GM23248 (cell line): ENCODE data around the gene CDC45. TPM values are rescaled to one million over a fixed set of nuclear protein-coding genes. Genes with fewer than 3 reads are reported as not detected.
A peak's percentile ranks its signal among the peaks of the same experiment; 100 is the strongest.

Experiments
- DNase-seq: peaks from one replicate; pipeline ENCODE4 v3.0.0-alpha.2; 2015
- H2AFZ ChIP-seq: fragments of 200-600 bp; sonication (generic); 2 replicates; pipeline ENCODE4 v1.6.1; 2016; ENCODE audit warnings: antibody characterized with exemption
- H3F3A ChIP-seq: fragments of 200-600 bp; sonication (generic); 2 replicates; pipeline ENCODE4 v1.6.1; 2016; ENCODE audit warnings: mild to moderate bottlenecking, antibody characterized with exemption, mixed run types; ENCODE audit not compliant: insufficient read depth
- H3K27ac ChIP-seq: fragments of 200-600 bp; sonication (generic); 2 replicates; pipeline ENCODE4 v1.5.1; 2016; ENCODE audit warnings: mild to moderate bottlenecking
- H3K27me3 ChIP-seq: fragments of 200-600 bp; sonication (generic); replicated peaks from 2 replicates; pipeline ENCODE4 v1.6.1; 2016; ENCODE audit warnings: mild to moderate bottlenecking; ENCODE audit not compliant: insufficient read depth
- H3K36me3 ChIP-seq: fragments of 200-600 bp; sonication (generic); 2 replicates; pipeline ENCODE4 v1.6.1; 2016; ENCODE audit warnings: low read depth, mild to moderate bottlenecking
- H3K4me1 ChIP-seq: fragments of 200-600 bp; sonication (generic); 2 replicates; pipeline ENCODE4 v1.6.1; 2016; ENCODE audit warnings: mild to moderate bottlenecking; ENCODE audit not compliant: insufficient read depth
- H3K4me2 ChIP-seq: fragments of 200-600 bp; sonication (generic); one replicate; pipeline ENCODE4 v1.6.1; 2016; ENCODE audit warnings: mild to moderate bottlenecking; ENCODE audit not compliant: unreplicated experiment
- H3K4me3 ChIP-seq: fragments of 200-600 bp; sonication (generic); 2 replicates; pipeline ENCODE4 v1.5.1; 2016; ENCODE audit warnings: mild to moderate bottlenecking
- H3K79me2 ChIP-seq: fragments of 200-600 bp; sonication (generic); 2 replicates; pipeline ENCODE4 v1.6.1; 2016; ENCODE audit warnings: mild to moderate bottlenecking; ENCODE audit not compliant: insufficient read depth
- H3K9ac ChIP-seq: fragments of 200-600 bp; sonication (generic); 2 replicates; pipeline ENCODE4 v1.6.1; 2016; ENCODE audit warnings: mild to moderate bottlenecking
- H3K9me2 ChIP-seq: fragments of 200-600 bp; sonication (generic); 2 replicates; pipeline ENCODE4 v1.6.1; 2016; ENCODE audit warnings: mixed run types, mild to moderate bottlenecking, moderate library complexity; ENCODE audit not compliant: insufficient read depth
- H3K9me3 ChIP-seq: fragments of 200-600 bp; sonication (generic); one replicate; pipeline ENCODE4 v1.6.1; 2017; ENCODE audit warnings: low read depth
- H4K20me1 ChIP-seq: fragments of 200-600 bp; sonication (generic); 2 replicates; pipeline ENCODE4 v1.6.0; 2016; ENCODE audit not compliant: insufficient read depth
- EZH2 ChIP-seq: fragments of 200-600 bp; sonication (generic); IDR thresholded peaks from 2 replicates; pipeline ENCODE4 v1.6.1; 2018; ENCODE audit warnings: antibody characterized with exemption, mild to moderate bottlenecking; ENCODE audit not compliant: insufficient read depth, poor library complexity, severe bottlenecking
- EZH2phosphoT487 ChIP-seq: fragments of 200-600 bp; sonication (generic); IDR thresholded peaks from 2 replicates; pipeline ENCODE4 v1.6.1; 2018; ENCODE audit warnings: antibody characterized with exemption, moderate library complexity, mild to moderate bottlenecking, low read depth; ENCODE audit not compliant: insufficient read depth
- WGBS, 2 experiments: methylation state at CpG; one replicate each; pipeline ENCODE4 v1.1.6; 2015 to 2017; ENCODE audit warnings: low lambda C conversion rate in 2 of 2, low coverage in 1 of 2; ENCODE audit errors: missing lambda C conversion rate in 2 of 2; 5-methylcytosine and 5-hydroxymethylcytosine counted together
- in situ Hi-C: fragments of 300-500 bp; cut with MboI; formaldehyde crosslinking; loops from 2 replicates; pipeline ENCODE4 v1.15.0; 2020
- polyA plus RNA-seq: library from polyadenylated mRNA; unstranded; fragments of >200 nt; fragmentation: Nextera tagmentation; extraction: Ambion mirVana; gene quantifications from 2 replicates; pipeline ENCODE4 v1.2.1, GENCODE V29; 2016
- total RNA-seq: library from RNA; depleted of rRNA; stranded (reverse); fragments of >200 nt; shearing (Covaris generic); gene quantifications from 2 replicates; pipeline ENCODE4 v1.2.3, GENCODE V29; 2014

Gene CDC45
- total and polyA plus RNA-seq, 2 experiments from 2014 or later, result 9.5 to 10.1 TPM

DNA sequence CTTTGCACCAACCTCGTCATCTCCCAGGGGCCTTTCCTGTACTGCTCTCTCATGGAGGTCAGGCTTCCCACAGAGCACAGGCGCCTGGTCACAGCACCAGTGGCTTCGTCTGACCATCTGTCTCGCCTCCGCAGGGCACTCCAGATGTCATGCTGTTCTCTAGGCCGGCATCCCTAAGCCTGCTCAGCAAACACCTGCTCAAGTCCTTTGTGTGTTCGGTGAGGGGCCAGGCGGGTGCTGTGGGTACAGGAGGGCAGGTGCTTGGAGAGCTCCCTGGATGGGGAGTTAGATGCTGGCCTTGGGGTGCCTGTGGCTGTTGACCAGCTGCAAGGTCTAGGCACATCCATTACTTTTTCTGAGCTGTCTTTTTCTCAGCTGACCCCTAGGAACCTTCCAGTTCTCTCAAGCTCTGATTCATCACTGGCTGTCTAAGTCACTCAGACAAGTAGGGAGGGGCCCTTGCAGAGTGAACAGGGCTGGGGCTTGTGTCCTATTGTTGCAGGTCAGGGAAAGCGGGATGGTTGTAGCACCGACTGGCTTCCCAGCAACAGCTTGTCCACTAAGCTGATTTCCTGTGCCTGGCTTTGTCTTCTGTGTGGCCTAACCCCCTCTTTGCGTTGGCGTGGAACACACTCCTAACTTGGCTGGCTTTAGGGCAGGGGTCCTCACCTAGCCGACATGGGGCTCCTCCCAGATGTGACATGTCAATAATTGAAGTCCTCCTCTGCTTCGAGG lies 35.3 kb downstream of the CDC45 start:
- peak; percentile 36 for DNase-seq
- Histone ChIP-seq H3K9ac (no peak overlapping the region), H3K27me3 (no peaks in the 10 kb centered on the region), H3K27ac (no peak overlapping the region), H3K36me3 (no peaks in the 10 kb centered on the region), H3K4me2 (no peak overlapping the region), H3K4me1 (no peaks in the 10 kb centered on the region), H4K20me1 (no peaks in the 10 kb centered on the region), H3K9me2 (no peaks in the 10 kb centered on the region), H3F3A (no peaks in the 10 kb centered on the region), H3K4me3 (no peak overlapping the region), H3K9me3 (peaks cover 7% of the 10 kb centered on the region), H3K79me2 (no peaks in the 10 kb centered on the region), H2AFZ (no peak overlapping the region)
- WGBS, 2 experiments, result 92% methylated on average over 14 of the region's 14 CpGs
- no peak for TF ChIP-seq EZH2phosphoT487
- TF ChIP-seq EZH2, result no peak
- in situ Hi-C loops, result no loop called here

DNA sequence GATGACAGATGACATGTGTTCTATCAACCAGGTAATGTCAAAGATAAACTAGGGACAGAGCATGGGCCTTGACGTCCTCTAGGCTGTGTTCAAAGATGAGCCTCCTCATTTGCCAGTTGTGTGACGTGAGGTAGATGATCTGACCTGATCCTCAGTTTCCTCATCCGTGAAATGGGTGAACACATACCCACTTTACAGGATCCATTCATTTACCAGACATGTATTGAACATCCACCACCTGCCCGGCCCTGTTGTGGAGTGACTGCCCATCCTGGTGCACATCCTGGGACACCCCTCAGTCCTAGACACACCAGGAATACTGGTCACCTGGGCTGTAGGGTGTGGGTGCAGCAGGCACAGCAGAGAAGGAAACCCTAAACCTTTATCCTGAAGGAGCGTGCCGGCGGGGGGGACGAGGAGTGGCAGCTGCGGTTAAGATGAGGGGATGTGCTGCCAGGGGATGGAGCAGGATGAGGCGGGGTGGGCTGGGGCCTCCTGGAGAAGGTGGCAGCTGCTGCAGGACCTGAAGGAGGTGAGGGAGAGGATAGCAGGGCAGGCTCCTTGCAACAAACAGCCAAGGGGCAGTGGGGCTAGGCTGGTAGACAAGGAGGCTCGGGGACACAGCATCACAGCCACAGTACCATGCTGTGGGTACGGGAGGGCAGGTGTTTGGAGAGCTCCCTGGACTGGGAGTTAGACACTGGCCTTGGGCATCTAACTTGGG lies 36.1 kb downstream of the CDC45 start:
- H3K36me3 ChIP-seq, result no peaks in the 10 kb centered on the region
- DNase-seq, result no peak
- H3K4me2 ChIP-seq, result no peak overlapping the region
- in situ Hi-C loops, result no loop called here
- 96 to 99% methylated on average over 12 of the region's 12 CpGs for WGBS, 2 experiments
- no peaks in the 10 kb centered on the region for H3K9me2 ChIP-seq
- no peaks in the 10 kb centered on the region for H4K20me1 ChIP-seq
- H3K4me3 ChIP-seq, result no peak overlapping the region
- H3K79me2 ChIP-seq, result no peaks in the 10 kb centered on the region
- no peak overlapping the region for H3K27ac ChIP-seq
- no peaks in the 10 kb centered on the region for H3F3A ChIP-seq
- H3K4me1 ChIP-seq, result no peaks in the 10 kb centered on the region
- H3K9ac ChIP-seq, result no peak overlapping the region
- no peak for TF ChIP-seq EZH2
- no peak for TF ChIP-seq EZH2phosphoT487
- no peaks in the 10 kb centered on the region for H3K27me3 ChIP-seq
- peaks cover 7% of the 10 kb centered on the region for H3K9me3 ChIP-seq
- no peak overlapping the region for H2AFZ ChIP-seq

DNA sequence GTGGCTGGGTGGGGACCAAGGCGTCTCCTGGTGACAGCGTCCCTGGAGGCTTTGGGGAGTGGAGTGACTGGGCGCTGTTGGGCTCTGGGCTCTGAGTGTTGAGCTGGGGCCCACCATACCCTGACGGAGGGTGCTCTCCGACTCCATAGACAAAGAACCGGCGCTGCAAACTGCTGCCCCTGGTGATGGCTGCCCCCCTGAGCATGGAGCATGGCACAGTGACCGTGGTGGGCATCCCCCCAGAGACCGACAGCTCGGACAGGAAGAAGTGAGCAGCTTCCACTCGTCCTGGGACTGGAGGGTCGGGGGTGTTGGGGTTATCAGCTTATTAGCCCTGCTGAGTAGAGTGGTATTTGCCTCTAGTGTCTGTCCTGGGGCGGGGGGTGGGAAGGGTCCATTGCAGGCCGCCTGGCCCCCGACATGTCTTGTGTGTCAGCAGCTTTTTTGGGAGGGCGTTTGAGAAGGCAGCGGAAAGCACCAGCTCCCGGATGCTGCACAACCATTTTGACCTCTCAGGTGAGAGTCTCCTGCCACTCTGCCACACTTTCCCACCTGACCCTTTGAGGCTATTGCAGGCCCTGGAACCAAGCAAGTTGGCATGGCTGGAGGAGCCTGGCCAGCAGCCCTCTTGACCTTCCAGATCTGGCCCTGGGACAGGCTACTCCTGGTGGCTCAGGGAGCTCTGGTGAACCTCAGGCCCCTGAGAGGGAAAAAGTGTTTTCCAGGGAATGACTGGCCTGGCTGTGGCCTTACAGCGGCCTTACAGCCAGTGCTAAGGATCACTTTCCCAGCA lies 36.9 kb downstream of the CDC45 start:
- H3K9me3 ChIP-seq, result peaks cover 7% of the 10 kb centered on the region
- no peak overlapping the region for H3K4me3 ChIP-seq
- 93% methylated on average over 16 to 19 of the region's 19 CpGs for WGBS, 2 experiments
- no peak for TF ChIP-seq EZH2phosphoT487
- no peak for TF ChIP-seq EZH2
- no peaks in the 10 kb centered on the region for H3F3A ChIP-seq
- no peaks in the 10 kb centered on the region for H4K20me1 ChIP-seq
- H3K4me1 ChIP-seq, result no peaks in the 10 kb centered on the region
- in situ Hi-C loops, result no loop called here
- DNase-seq, result no peak
- H2AFZ ChIP-seq, result no peak overlapping the region
- H3K4me2 ChIP-seq, result no peak overlapping the region
- H3K36me3 ChIP-seq, result no peaks in the 10 kb centered on the region
- H3K27me3 ChIP-seq, result no peaks in the 10 kb centered on the region
- no peaks in the 10 kb centered on the region for H3K9me2 ChIP-seq
- H3K27ac ChIP-seq, result no peak overlapping the region
- H3K79me2 ChIP-seq, result no peaks in the 10 kb centered on the region
- H3K9ac ChIP-seq, result no peak overlapping the region

DNA sequence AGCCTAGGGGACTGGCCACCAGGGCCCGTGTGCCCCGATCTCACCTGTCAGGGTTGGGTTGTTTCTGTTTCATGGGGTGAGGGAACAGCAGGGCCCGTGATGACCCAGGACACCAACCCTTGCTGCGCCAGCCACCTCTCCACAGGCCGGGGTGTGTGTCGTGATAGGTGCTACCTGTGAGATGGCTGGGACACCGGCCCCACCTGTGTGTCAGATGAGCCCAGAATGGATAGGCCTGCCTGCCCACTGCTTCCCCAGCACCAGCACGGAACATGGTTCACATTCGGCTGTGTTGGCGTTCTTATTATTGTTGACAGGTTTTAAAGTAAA lies 37.4 kb downstream of the CDC45 start:
- 87 to 90% methylated on average over 10 of the region's 10 CpGs for WGBS, 2 experiments
- no peak for DNase-seq
- H4K20me1 ChIP-seq, result no peaks in the 10 kb centered on the region
- no peaks in the 10 kb centered on the region for H3K9me2 ChIP-seq
- no peak overlapping the region for H3K9ac ChIP-seq
- H3F3A ChIP-seq, result no peaks in the 10 kb centered on the region
- H3K27me3 ChIP-seq, result no peaks in the 10 kb centered on the region
- no peak overlapping the region for H2AFZ ChIP-seq
- no peaks in the 10 kb centered on the region for H3K79me2 ChIP-seq
- no peak overlapping the region for H3K27ac ChIP-seq
- no peak for TF ChIP-seq EZH2phosphoT487
- TF ChIP-seq EZH2, result no peak
- in situ Hi-C loops, result no loop called here
- H3K4me1 ChIP-seq, result no peaks in the 10 kb centered on the region
- H3K4me3 ChIP-seq, result no peak overlapping the region
- H3K36me3 ChIP-seq, result no peaks in the 10 kb centered on the region
- no peak overlapping the region for H3K4me2 ChIP-seq
- peaks cover 7% of the 10 kb centered on the region for H3K9me3 ChIP-seq
